ENCODE data around the gene NSFL1C. TPM values are rescaled to one million over a fixed set of nuclear protein-coding genes. Genes with fewer than 3 reads are reported as not detected.

The NSFL1C gene
- total and polyA plus RNA-seq, 9 of the 15 experiments (the other 6 are each of a cell fraction or from before 2014, with no cell fraction given): 20.8 to 119 (median 47.0) TPM

DNA sequence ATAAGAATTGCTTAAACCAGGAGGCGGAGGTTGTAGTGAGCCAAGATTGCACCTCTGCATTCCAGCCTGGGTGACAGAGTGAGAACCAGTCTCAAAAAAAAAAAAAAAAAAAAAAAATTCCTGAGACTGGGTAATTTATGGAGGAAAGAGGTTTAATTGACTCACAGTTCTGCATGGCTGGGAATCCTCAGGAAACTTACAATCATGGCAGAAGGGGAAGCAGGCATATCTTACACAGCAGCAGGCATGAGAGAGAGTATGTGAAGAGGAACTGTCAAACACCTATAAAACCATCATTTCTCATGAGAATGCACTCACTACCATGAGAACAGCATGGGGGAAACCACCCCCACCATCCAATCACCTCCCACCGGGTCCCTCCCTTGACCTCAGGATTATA is 72.0 kb downstream of the NSFL1C start:
- Histone ChIP-seq H3K9ac (ENCODE audit: insufficient read depth in 1 of 2, low read depth in 2 of 2, low read length in 2 of 2) (no peak overlapping the region), H3K4me2 (ENCODE audit: insufficient read depth, low read length) (no peak overlapping the region), H3K9me1 (ENCODE audit: control insufficient read depth, insufficient read depth, low read length) (peaks cover 4% of the 10 kb centered on the region), H3K27me3 (ENCODE audit: control insufficient read depth in 2 of 2, insufficient read depth in 2 of 2, low read length in 2 of 2) (no peaks in the 10 kb centered on the region; a peak in 1 of 5 replicates), H3K27ac (ENCODE audit: extremely low read depth, low read depth, low read length) (no peak overlapping the region), H4K20me1 (replicated peaks; ENCODE audit: control insufficient read depth, insufficient read depth, low read length) (peaks cover 18% of the 10 kb centered on the region), H3K79me2 (ENCODE audit: control insufficient read depth, insufficient read depth, low read length) (peaks cover 36% of the 10 kb centered on the region), H2AFZ (ENCODE audit: low read depth, low read length) (no peak overlapping the region), H3K4me1 (replicated peaks in 1 of 2; ENCODE audit: control insufficient read depth in 2 of 2, insufficient read depth in 2 of 2, low read length in 2 of 2) (peaks cover 14 to 19% of the 10 kb centered on the region in 2 experiments; a peak in 4 of 5 replicates), H3K4me3 (no peak overlapping the region), H3K9me3 (replicated peaks; ENCODE audit: control insufficient read depth, insufficient read depth, low read depth, low read length) (no peaks in the 10 kb centered on the region; the same call in 1 of the 2 replicates), H3K36me3 (ENCODE audit: control insufficient read depth, insufficient read depth, low read length) (peaks cover 15% of the 10 kb centered on the region; the same call in 2 of the 3 replicates)
- BruUV-seq (replicated peaks): no TSS peak
- DNase-seq (ENCODE audit: extremely low read depth in 1 of 4, low spot score in 3 of 4) (no peak), FAIRE-seq (no peak), ATAC-seq (no peak)
- TF ChIP-seq HDGF (IDR thresholded peaks at IDR 0.05) (no peak), HEY1 (CRISPR knock-in tag; IDR thresholded peaks at IDR 0.05; ENCODE audit: borderline replicate concordance) (no peak), TAL1 (IDR thresholded peaks at IDR 0.05) (no peak), U2AF1 (optimal IDR thresholded peaks at IDR 0.05; ENCODE audit: low read depth, low read length) (no peak), ZNF766 (CRISPR knock-in tag; conservative IDR thresholded peaks at IDR 0.05) (0 out of 2 replicates have a peak, but pooled peaks have one; percentile 49), CLOCK (CRISPR knock-in tag; IDR thresholded peaks at IDR 0.05; ENCODE audit: borderline replicate concordance) (no peak), ZBTB43 (CRISPR knock-in tag; IDR thresholded peaks at IDR 0.05) (no peak), ZNF175 (CRISPR knock-in tag; IDR thresholded peaks at IDR 0.05; ENCODE audit: low read depth) (no peak)
- intact Hi-C loops (cut with micrococcal nuclease) (loop anchor here (5.0 to 10.0 kb wide), 3 partner anchors 43 to 180 kb away; partner anchors contain the start of gene SDCBP2), in situ Hi-C loops (cut with MboI) (no loop called here)
- ChIA-PET POLR2A (interaction anchor here (0.9 kb wide), 1 partner anchor 12 kb away, joined by 3 read pairs; no protein-coding TSS in a partner anchor), CTCF (ENCODE audit: low intra/inter-chr PET ratio) (interaction anchor here (0.7 kb wide), 1 partner anchor 82 kb away, joined by 4 read pairs; no protein-coding TSS in a partner anchor)
- 39% methylated on average over 2 of the region's 2 CpGs for WGBS (ENCODE audit: insufficient coverage, low coverage, missing lambda C conversion rate)
